ENCODE measurements around the gene PLEKHG2. TPM values are rescaled to one million over a fixed set of nuclear protein-coding genes. Genes with fewer than 3 reads are reported as not detected.

Gene PLEKHG2
- total RNA-seq, 1 experiment from 2014 or later: 11.7 TPM

GRCh38 chr19:39406656-39407409 is 5.6 kb upstream of the PLEKHG2 start, which contains the start of gene ZFP36:
Gene ZFP36, plus strand, starts transcription at chr19:39406847. Its CDS starts 58 bp downstream, at chr19:39406905.
- peak; percentile 83 for DNase-seq (ENCODE audit: low read depth)

- no peak for DNase-seq (ENCODE audit: low read depth)
Observed at GRCh38 chr19:39407410-39407659, 5.1 kb upstream of the PLEKHG2 start.

DNA sequence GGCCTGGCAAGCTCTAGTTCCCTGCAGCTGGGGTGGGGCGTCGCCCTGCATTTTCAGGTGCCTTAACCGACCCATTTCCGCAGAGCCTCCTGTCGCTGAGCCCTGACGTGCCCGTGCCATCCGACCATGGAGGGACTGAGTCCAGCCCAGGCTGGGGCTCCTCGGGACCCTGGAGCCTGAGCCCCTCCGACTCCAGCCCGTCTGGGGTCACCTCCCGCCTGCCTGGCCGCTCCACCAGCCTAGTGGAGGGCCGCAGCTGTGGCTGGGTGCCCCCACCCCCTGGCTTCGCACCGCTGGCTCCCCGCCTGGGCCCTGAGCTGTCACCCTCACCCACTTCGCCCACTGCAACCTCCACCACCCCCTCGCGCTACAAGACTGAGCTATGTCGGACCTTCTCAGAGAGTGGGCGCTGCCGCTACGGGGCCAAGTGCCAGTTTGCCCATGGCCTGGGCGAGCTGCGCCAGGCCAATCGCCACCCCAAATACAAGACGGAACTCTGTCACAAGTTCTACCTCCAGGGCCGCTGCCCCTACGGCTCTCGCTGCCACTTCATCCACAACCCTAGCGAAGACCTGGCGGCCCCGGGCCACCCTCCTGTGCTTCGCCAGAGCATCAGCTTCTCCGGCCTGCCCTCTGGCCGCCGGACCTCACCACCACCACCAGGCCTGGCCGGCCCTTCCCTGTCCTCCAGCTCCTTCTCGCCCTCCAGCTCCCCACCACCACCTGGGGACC is 4.6 kb upstream of the PLEKHG2 start:
- DNase-seq (ENCODE audit: low read depth): no peak

DNA sequence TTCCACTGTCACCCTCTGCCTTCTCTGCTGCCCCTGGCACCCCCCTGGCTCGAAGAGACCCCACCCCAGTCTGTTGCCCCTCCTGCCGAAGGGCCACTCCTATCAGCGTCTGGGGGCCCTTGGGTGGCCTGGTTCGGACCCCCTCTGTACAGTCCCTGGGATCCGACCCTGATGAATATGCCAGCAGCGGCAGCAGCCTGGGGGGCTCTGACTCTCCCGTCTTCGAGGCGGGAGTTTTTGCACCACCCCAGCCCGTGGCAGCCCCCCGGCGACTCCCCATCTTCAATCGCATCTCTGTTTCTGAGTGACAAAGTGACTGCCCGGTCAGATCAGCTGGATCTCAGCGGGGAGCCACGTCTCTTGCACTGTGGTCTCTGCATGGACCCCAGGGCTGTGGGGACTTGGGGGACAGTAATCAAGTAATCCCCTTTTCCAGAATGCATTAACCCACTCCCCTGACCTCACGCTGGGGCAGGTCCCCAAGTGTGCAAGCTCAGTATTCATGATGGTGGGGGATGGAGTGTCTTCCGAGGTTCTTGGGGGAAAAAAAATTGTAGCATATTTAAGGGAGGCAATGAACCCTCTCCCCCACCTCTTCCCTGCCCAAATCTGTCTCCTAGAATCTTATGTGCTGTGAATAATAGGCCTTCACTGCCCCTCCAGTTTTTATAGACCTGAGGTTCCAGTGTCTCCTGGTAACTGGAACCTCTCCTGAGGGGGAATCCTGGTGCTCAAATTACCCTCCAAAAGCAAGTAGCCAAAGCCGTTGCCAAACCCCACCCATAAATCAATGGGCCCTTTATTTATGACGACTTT is 3.9 kb upstream of the PLEKHG2 start:
- DNase-seq (ENCODE audit: low read depth): peak; percentile 66

DNA sequence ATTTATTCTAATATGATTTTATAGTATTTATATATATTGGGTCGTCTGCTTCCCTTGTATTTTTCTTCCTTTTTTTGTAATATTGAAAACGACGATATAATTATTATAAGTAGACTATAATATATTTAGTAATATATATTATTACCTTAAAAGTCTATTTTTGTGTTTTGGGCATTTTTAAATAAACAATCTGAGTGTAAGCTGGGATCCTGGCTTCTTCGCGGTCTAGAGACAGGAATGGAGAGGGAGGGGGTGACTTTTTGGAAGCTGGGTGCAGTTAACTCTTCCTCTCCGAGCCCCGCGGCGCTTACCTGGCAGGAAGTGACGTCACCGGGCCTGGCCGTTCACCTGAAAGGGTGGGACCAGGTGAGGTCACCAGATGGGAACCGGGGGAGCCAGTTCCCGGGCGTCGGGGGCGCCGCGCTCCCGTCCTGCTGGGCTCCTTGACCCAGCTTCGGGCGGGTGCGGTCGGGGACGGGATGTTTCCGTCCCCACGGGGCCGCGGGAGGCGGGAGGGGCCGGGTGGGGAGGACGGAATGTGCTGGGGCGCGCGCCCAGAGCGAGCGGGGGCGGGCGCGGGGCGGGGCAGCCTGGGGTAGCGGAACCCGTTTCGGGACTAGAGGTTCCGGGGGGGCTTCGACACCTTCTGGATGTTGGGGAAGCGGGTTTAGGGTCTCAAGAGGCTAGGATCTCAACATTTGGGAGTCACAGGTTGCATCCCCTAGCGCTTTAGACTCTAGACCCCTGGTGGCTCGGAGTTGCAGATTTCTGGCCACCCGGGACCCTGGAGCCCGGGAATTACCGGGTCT is 3.1 kb upstream of the PLEKHG2 start:
- peak; percentile 76 for DNase-seq (ENCODE audit: low read depth)

DNA sequence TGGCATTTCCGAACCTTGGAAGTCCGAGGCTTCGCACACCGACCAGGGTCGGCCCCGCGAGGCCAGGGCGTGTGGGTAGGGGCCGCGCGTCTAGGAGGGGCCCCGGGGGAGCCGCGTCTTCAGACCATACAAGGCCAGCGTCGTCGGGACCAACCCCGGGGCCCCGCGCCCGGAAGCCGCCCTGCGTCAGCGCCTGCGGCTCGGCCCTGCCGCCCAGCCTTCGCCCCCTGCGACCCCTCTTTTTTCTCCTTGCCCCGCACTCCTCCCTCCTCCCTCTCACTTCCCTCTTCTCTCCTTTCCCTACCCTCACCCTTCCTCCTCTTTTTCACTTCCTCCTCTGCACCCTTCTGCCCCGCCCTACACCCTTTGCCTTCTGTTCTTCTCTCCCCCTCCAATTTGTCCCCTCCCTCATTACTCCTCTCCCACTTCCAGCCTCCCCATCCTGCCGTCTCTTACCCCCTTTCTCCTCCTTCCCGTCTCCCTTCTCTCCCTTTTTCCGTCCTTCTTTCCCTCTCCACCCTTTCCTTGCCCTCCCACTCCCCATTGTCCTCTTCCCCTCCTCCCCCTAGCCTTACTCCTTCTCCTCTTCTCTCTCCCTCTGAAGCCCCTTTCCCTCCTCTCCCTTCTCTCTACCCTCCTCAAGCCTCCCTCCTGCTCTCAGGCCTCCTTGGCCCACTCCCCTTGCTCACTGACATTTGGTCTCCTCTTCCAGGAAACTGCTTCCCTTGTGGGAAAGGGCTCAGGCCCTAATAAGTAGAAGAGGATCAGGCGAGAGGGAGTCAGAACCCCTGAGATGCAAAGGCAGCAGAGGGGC is 2.2 kb upstream of the PLEKHG2 start:
- peak; percentile 60 for DNase-seq (ENCODE audit: low read depth)

GRCh38 chr19:39410831-39411080 is 1.7 kb upstream of the PLEKHG2 start:
- no peak for DNase-seq (ENCODE audit: low read depth)

- peak; percentile 45 for DNase-seq (ENCODE audit: low read depth)
Observed at GRCh38 chr19:39411081-39411831, 1.2 kb upstream of the PLEKHG2 start.

DNA sequence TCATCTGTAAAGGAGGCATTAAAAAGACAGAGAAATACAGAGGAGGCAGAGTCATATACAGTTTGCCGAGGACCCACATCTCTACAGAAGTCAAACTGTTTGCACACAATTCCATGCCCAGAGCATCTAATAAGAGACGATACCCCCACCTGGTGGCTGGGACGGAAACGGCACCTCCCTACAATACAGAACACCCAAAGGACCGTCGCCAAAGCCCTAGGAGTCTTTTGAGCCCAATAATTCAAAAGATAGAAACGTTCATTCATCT is 703 bp upstream of the PLEKHG2 start:
- peak; percentile 91 for DNase-seq (ENCODE audit: low read depth)

DNA sequence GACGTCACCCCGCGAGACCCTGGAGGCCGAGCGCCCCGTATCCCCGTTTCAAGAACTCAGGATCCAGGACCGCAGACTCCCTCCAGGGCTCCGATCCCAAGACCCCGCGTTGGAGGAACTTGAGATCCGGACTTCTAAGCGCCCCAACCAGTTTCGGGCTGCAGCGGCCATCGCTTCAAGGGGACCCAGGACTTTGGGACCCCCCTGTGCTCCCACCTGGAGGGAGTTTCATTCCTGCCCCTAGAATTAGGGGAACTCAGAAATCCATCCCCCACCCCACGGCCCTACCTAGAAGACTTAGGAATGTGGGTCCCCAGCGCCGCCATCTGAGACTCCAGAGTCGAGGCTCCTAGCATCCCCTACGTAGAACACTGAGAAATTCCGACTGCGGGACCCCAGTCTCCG is 400 bp downstream of the PLEKHG2 start:
- peak; percentile 32 for DNase-seq (ENCODE audit: low read depth)

DNA sequence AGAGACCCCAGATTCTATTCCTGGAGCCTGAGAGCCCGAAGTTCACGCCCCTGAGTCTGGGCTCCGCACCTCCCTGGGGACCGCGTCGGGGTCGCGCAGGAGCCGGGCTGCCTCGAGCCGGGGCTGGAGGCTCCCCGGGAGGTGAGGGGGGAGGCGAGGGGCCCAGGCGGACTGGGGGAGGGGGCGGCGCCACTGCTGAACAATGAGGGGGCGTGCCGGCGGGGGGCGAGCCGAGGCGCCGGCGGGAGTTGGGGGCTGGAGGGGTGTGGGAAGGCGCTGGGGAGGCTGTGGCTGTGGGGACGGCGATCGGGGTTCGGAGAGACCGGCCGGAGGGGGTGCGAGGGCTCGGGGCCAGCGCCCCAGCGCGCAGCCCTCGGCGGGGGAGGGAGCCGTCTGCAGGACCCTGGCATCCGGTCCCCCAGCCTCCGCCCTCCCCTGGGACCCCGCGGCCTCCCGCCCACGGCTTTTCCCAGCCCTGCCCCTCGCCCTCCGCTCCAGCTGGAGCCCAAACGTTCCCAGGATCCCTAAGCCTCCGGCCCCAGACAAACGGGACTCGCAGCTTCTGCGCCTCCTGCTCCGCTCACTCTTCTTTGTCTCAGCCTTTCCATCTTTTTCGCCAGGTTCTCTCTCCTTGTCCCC is 922 bp downstream of the PLEKHG2 start:
- DNase-seq (ENCODE audit: low read depth): peak; percentile 41

- no peak for DNase-seq (ENCODE audit: low read depth)
Observed at GRCh38 chr19:39413911-39414608, 1.6 kb downstream of the PLEKHG2 start.

- DNase-seq (ENCODE audit: low read depth): no peak
Observed at GRCh38 chr19:39415111-39416046, 2.9 kb downstream of the PLEKHG2 start.

DNA sequence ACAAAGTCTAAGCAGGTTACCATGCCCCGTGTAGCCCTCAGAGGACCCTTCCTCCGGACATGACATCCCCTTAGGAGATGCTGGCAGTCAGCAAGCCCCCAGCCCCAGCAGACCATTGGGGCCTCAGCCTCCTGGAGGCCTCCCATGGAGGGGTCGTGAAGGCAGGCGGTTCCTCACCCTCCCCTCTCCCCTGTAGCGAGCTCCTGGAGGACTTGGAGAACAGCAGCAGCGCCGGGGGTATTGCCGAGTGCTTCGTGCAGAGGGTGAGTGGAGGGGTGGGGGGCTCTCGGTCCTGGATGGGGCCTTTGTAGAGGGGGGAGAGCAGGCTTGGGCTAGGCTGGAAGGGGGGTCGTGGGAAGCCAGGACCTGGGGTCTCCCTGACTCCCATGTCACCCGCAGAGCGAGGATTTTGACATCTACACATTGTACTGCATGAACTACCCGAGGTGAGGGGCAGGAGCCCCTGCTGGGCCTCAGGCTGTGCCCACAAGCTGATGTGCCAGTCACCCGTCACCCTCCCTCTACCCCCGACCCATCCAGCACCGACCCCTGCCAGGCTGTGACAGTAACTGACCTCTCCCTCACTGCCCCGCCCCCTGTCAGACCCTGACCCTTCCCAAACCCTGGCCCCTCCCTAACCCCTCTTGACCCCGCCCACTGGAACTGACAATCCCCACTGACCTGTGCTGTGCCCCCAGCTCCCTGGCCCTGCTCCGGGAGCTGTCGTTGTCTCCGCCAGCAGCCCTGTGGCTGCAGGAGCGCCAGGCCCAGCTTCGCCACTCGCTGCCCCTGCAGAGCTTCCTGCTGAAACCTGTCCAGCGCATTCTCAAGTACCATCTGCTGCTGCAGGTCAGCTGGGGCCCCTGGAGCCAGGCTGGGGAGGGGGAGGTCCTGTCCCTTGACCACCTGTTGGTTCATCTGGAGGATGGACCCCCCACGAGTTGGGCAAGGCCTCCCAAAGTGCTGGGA is 4.0 kb downstream of the PLEKHG2 start:
- no peak for DNase-seq (ENCODE audit: low read depth)

- DNase-seq (ENCODE audit: low read depth): no peak
Observed at GRCh38 chr19:39417463-39418181, 5.2 kb downstream of the PLEKHG2 start.

- no peak for DNase-seq (ENCODE audit: low read depth)
Observed at GRCh38 chr19:39419003-39419402, 6.5 kb downstream of the PLEKHG2 start.

DNA sequence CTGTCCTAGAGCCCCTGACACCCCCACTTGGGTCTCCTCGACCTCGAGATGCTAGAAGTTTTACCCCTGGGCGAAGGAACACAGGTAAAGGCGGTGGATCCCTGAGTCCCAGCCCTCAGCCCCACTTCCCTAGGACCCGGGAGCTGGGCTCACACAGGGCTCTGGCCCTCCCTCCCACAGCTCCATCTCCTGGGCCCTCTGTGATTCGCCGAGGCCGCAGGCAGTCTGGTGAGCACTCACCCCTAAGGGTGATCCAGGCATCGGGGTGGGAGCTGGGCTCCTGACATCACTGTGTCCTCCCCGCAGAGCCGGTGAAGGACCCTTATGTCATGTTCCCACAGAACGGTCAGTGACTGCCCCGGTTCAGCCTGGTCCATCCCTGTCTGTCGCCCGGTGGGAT is 8.3 kb downstream of the PLEKHG2 start:
- DNase-seq (ENCODE audit: low read depth): no peak
